Glutamatergic neuron (in vitro differentiated cells): ENCODE measurements around the gene MUC5AC. TPM values are rescaled to one million over a fixed set of nuclear protein-coding genes. Genes with fewer than 3 reads are reported as not detected.

ENCODE experiments used
- DNase-seq: peaks from one replicate; pipeline ENCODE4 v3.0.0; 2022
- H3K27ac Mint-ChIP-seq: one replicate; pipeline ENCODE4 v1.8.0; 2020; ENCODE audit warnings: mild to moderate bottlenecking, mixed read lengths, inconsistent platforms; ENCODE audit not compliant: unreplicated experiment
- H3K27me3 Mint-ChIP-seq: one replicate; pipeline ENCODE4 v1.8.0; 2020; ENCODE audit warnings: mild to moderate bottlenecking, moderate library complexity, mixed read lengths, inconsistent platforms; ENCODE audit not compliant: unreplicated experiment
- H3K36me3 Mint-ChIP-seq: one replicate; pipeline ENCODE4 v1.8.0; 2020; ENCODE audit warnings: mild to moderate bottlenecking, mixed read lengths, inconsistent platforms; ENCODE audit not compliant: unreplicated experiment
- H3K4me1 Mint-ChIP-seq: one replicate; pipeline ENCODE4 v1.8.0; 2020; ENCODE audit warnings: mild to moderate bottlenecking, low read depth, mixed read lengths, inconsistent platforms; ENCODE audit not compliant: unreplicated experiment
- H3K4me3 Mint-ChIP-seq: one replicate; pipeline ENCODE4 v1.8.0; 2020; ENCODE audit warnings: mild to moderate bottlenecking, mixed read lengths, inconsistent platforms; ENCODE audit not compliant: unreplicated experiment
- H3K9me3 Mint-ChIP-seq: one replicate; pipeline ENCODE4 v1.8.0; 2020; ENCODE audit warnings: mild to moderate bottlenecking, moderate library complexity, mixed read lengths, inconsistent platforms; ENCODE audit not compliant: unreplicated experiment
- CTCF ChIP-seq: fragments of 200-600 bp; sonication (generic); IDR thresholded peaks from one replicate; pipeline ENCODE4 v1.5.0; 2021; ENCODE audit not compliant: partially characterized antibody, unreplicated experiment
- total RNA-seq: library from RNA; stranded (reverse); fragmentation: NEBNext Ultra II Directional; extraction: Animal tissue kit (Norgen Biotek cat#: 25700); gene quantifications from one replicate; pipeline ENCODE4 v1.2.1, GENCODE V29; 2021; ENCODE audit not compliant: unreplicated experiment

Gene MUC5AC
- total RNA-seq, 1 donor from 2014 or later, result not detected

- Mint-ChIP-seq H3K9me3 (no peaks in the 10 kb centered on the region), H3K4me3 (no peak overlapping the region), H3K27me3 (peaks cover 2% of the 10 kb centered on the region), H3K4me1 (no peaks in the 10 kb centered on the region), H3K36me3 (no peaks in the 10 kb centered on the region), H3K27ac (no peak overlapping the region)
- peak; percentile 22 for DNase-seq
- no peak for TF ChIP-seq CTCF
These were observed 78.2 kb downstream of the MUC5AC start for GRCh38 chr11:1235901-1236315.

- Mint-ChIP-seq H3K4me1 (no peaks in the 10 kb centered on the region), H3K36me3 (no peaks in the 10 kb centered on the region), H3K27me3 (peaks cover 2% of the 10 kb centered on the region), H3K4me3 (no peak overlapping the region), H3K9me3 (no peaks in the 10 kb centered on the region), H3K27ac (no peak overlapping the region)
- DNase-seq, result peak; percentile 9
- TF ChIP-seq CTCF, result no peak
These were observed 78.8 kb downstream of the MUC5AC start for GRCh38 chr11:1236316-1237127.

GRCh38 chr11:1237128-1237580 is 79.4 kb downstream of the MUC5AC start:
- Mint-ChIP-seq H3K27ac (no peak overlapping the region), H3K4me3 (no peak overlapping the region), H3K36me3 (no peaks in the 10 kb centered on the region), H3K4me1 (no peaks in the 10 kb centered on the region), H3K9me3 (peaks cover 2% of the 10 kb centered on the region), H3K27me3 (peaks cover 2% of the 10 kb centered on the region)
- peak; percentile 5 for DNase-seq
- no peak for TF ChIP-seq CTCF

GRCh38 chr11:1237851-1238250 is 80.1 kb downstream of the MUC5AC start:
- DNase-seq, result peak; percentile 16
- H3K9me3 Mint-ChIP-seq, result peaks cover 9% of the 10 kb centered on the region
- no peaks in the 10 kb centered on the region for H3K36me3 Mint-ChIP-seq
- H3K27me3 Mint-ChIP-seq, result peaks cover 2% of the 10 kb centered on the region
- H3K27ac Mint-ChIP-seq, result no peak overlapping the region
- H3K4me3 Mint-ChIP-seq, result no peak overlapping the region
- TF ChIP-seq CTCF, result no peak
- no peaks in the 10 kb centered on the region for H3K4me1 Mint-ChIP-seq
